Measurements from ENCODE around the gene VAMP1. TPM values are rescaled to one million over a fixed set of nuclear protein-coding genes. Genes with fewer than 3 reads are reported as not detected.
"Not testable (repeated sequence)": the region's sequence is repeated elsewhere in the genome, so short reads cannot be mapped to it uniquely, and the experiment has no call there.

The VAMP1 gene, protein sequence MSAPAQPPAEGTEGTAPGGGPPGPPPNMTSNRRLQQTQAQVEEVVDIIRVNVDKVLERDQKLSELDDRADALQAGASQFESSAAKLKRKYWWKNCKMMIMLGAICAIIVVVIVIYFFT
- 39.9 and 44.7 TPM in 2 replicates for total RNA-seq

GRCh38 chr12:6470375-6471163, at the start of gene VAMP1:
TSS of gene VAMP1 (minus strand) at chr12:6470677. CDS start at chr12:6470531, 146 bp downstream.
- intact Hi-C loops (cut with micrococcal nuclease) = loop anchor here (1.0 to 2.0 kb wide), 8 partner anchors 8 to 136 kb away; partner anchors contain the start of genes CHD4, GAPDH, IFFO1 and MRPL51

GRCh38 chr12:6520186-6520585, 49.7 kb upstream of the VAMP1 start:
- intact Hi-C loops (cut with micrococcal nuclease) = no loop called here

DNA sequence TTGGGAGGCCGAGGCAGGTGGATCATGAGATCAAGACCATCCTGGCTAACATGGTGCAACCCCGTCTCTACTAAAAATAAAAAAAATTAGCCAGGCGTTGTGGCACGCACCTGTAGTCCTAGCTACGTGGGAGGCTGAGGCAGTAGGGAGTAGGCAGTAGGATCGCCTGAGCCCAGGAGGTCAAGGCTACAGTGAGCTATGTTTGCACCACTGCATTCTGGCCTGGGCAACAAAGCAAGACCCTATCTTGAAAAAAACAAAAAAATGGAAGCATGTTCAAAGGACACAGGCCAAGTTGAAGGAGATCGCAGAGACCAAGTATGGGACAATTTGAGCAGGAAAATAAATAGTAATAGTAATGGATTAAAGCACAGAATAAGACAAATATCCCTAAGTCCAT, 37.6 kb upstream of the VAMP1 start:
- intact Hi-C loops (cut with micrococcal nuclease) = no loop called here

DNA sequence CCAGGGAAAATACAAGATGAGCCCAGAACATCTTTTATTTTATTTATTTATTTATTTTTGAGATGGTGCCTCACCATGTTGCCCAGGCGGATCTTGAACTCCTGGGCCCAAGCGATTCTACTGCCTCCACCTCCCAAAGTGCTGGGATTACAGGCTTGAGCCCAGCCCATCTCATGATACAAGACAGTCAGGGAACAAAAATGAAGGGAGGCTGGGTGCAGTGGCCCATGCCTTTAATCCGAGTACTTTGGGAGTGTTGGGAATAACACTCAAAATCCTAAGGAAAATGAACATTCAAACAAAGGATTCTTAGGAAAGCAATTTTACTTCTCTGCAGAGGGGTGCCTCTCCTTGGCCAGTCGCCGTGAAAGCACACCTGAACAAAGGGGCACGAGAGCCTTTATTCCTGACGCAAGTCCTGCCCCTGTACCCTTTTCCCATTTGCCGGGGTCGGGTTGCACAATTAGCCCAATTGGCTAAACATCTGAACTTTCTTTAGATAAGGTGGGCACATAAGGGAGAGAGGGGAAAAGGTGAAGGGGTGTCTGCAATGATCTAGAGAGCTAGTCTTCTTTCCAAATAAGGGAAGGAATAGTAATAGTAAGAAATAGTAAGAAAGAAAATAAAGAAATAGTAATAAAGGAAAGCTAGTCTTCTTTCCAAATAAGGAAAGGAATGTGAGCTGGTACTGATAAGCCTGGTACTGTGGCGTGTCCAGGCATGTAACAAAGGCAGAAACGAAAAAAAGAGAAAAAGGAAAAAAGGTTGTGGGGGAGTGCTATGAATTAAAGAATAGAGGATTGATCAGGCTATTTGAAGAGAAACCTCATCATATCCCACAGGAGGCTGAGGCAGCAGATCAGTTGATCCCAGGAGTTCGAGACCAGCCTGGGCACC, 36.9 kb upstream of the VAMP1 start:
- intact Hi-C loops (cut with micrococcal nuclease) = no loop called here

DNA sequence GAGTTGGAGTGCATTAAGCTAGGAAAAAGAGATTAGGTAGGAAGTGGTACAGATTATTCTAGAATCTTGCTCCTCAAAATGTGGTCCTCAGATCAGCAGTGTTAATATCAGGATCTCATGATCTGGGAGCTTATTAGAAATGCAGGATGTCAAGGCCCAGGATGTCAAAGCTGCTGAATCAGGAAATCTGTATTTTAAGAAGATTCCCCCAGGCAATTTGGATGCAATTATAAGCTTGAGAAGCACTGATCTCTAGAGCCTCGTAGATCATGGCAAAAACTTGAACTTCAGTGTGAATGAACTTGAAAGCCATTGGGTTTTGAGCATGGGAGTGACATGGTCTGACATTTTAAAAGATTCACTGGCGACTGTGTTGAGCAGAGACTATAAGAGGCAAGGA, 30.0 kb upstream of the VAMP1 start:
- intact Hi-C loops (cut with micrococcal nuclease) = no loop called here

- intact Hi-C loops (cut with micrococcal nuclease) = not testable (repeated sequence)
Measured at GRCh38 chr12:6497291-6497690, 26.8 kb upstream of the VAMP1 start.

- intact Hi-C loops (cut with micrococcal nuclease) = loop anchor here (1.0 to 5.0 kb wide), 10 partner anchors 37 to 637 kb away; partner anchors contain the start of genes CD4, CDCA3, CLSTN3 and COPS7A
Measured at GRCh38 chr12:6494968-6495367, 24.5 kb upstream of the VAMP1 start.

- intact Hi-C loops (cut with micrococcal nuclease) = loop anchor here (1.0 to 5.0 kb wide), 10 partner anchors 38 to 638 kb away; partner anchors contain the start of genes CD4, CDCA3, CLSTN3 and COPS7A
Measured at GRCh38 chr12:6494258-6494743, 23.8 kb upstream of the VAMP1 start.

- intact Hi-C loops (cut with micrococcal nuclease) = loop anchor here (1.0 to 5.0 kb wide), 19 partner anchors 23 to 639 kb away; partner anchors contain the start of genes CD4, CDCA3, CHD4 and CLSTN3
Measured at GRCh38 chr12:6493497-6494257, 23.2 kb upstream of the VAMP1 start, which contains the start of gene NCAPD2. TSS of gene NCAPD2 (plus strand) at chr12:6494102. CDS start at chr12:6495099, 997 bp downstream.

DNA sequence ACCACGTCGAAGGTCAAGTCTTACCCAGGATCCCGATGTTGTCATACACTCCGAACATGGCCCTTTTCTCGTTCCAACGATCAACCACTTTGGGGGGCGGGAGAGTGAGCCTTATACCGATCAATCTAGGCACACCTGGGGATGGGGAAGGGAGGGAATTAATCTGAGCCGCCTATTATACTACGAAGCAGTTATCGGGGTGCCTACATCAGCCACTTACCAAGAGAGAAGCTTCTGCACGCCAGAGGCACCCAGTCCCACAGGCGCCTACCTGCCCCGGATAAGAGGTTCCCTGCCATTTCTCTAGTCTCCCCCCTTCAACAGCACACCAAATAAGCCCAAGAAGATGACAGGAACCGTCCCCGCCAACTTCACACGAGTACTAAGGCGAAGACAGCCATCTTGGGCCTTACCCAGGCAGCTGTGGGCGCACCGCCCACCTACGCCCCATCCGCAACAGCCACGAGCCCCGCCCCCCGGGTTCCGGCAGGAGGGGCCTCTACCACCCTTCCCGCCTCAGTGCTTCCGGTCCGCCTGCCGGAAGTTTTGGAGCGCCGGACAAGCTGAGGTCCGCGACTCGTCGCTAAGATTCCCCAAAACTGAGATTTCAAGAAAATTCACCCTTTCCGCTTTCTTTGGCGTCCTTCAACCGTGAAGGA, 22.5 kb upstream of the VAMP1 start, which contains the start of gene MRPL51:
MRPL51 (minus strand) TSS at position 425 of the 659 bp plus-strand sequence; CDS start at position 299, 126 bp downstream.
- intact Hi-C loops (cut with micrococcal nuclease) = loop anchor here (1.0 to 5.0 kb wide), 11 partner anchors 23 to 639 kb away; partner anchors contain the start of genes CHD4, CLSTN3, IFFO1 and ING4

DNA sequence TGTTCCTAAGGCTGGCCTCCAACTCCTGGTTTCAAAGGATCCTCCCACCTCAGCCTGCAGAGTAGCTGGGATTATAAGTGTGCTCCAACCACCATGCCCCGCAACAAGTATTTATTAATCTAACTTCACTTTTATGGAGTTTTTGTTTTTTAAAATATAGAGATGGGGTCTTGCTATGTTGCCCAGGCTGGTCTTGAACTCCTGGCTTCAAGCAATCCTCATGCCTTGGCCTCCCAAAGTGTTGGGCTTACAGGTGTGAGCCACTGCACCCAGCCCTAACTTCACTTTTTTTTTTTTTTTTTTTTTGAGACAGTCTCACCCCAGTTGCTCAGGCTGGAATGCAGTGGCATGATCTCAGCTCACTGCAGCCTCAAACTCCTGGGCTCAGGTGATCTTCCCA, 20.2 kb upstream of the VAMP1 start:
- intact Hi-C loops (cut with micrococcal nuclease) = loop anchor here (5.0 kb wide), 2 partner anchors 38 to 642 kb away; partner anchors contain the start of genes CLSTN3 and TAPBPL

DNA sequence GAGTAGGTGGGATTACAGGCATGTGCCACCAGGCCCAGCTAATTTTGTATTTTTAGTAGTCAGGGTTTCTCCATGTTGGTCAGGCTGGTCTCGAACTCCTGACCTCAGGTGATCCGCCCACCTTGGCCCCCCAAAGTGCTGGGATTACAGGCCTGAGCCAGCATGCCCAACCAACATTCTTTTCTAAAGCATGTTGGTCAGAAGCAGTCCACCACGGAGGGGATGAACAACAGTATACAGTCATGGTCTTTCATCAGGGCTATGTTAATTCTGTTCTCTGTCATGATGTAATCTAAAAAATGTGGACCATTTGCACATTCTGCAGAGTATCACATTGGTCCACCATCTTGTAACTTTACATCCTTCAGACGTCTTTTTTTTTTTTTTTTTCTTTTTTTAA, 19.0 kb upstream of the VAMP1 start:
- intact Hi-C loops (cut with micrococcal nuclease) = no loop called here

- intact Hi-C loops (cut with micrococcal nuclease) = no loop called here
Measured at GRCh38 chr12:6488240-6488639, 17.8 kb upstream of the VAMP1 start.

DNA sequence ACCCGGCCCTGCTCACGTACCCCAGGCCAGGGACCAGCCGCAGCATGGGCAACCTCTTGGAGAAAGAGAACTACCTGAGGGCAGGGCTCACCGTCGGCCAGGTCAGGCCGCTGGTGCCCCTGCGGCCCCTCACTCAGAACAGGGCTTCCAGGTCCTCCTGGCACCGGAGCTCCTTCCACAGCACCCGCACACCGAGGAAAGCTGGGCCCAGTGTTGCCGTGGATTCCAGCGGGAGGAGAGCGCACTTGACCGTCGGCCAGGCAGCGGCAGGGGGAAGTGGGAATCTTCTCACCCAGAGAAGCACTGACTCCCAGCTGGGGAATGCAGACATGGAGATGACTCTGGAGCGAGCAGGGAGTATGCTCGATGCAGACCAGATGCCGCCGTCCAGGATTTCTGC, 7.9 kb upstream of the VAMP1 start:
- intact Hi-C loops (cut with micrococcal nuclease) = no loop called here

DNA sequence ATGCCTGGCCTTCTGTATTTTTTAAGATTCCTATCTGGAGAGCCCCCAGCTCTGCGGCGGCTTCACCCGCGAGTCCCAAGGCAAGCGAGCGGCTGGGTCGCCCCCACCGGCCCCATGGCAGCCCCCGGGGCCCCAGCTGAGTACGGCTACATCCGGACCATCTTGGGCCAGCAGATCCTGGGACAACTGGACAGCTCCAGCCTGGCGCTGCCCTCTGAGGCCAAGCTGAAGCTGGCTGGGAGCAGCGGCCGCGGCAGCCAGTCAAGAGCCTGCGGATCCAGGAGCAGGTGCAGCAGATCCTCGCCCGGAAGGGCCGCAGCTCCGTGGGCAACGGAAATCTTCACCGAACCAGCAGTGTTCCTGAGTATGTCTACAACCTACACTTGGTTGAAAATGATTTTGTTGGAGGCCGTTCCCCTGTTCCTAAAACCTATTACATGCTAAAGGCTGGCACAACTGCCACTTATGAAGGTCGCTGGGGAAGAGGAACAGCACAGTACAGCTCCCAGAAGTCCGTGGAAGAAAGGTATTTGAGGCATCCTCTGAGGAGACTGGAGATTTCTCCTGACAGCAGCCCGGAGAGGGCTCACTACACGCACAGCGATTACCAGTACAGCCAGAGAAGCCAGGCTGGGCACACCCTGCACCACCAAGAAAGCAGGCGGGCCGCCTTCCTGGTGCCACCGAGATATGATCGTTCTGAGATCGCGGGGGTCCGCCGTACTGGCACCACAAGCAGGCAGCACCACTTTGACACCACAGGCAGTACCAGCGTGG, 7.3 kb upstream of the VAMP1 start:
- intact Hi-C loops (cut with micrococcal nuclease) = not testable (repeated sequence)

DNA sequence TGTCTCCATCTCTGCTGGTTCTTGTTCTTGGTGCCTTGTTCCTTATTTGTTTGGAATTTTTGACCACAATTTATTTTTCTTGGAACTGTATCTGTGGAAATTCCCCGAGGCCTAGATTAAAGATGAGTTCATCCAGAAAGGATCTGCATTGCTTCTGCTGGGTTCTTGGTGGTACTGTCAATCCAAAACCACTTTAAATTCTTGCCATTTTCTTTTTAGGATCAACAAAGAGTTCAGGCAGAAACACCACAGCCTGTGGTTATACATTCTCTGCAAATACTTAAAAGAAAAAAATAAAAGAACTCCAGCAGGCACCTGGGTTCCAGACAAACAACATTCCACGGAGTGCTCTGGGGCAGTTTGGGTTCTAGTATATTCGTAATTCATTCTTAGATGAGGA, 6.0 kb upstream of the VAMP1 start:
- intact Hi-C loops (cut with micrococcal nuclease) = no loop called here

DNA sequence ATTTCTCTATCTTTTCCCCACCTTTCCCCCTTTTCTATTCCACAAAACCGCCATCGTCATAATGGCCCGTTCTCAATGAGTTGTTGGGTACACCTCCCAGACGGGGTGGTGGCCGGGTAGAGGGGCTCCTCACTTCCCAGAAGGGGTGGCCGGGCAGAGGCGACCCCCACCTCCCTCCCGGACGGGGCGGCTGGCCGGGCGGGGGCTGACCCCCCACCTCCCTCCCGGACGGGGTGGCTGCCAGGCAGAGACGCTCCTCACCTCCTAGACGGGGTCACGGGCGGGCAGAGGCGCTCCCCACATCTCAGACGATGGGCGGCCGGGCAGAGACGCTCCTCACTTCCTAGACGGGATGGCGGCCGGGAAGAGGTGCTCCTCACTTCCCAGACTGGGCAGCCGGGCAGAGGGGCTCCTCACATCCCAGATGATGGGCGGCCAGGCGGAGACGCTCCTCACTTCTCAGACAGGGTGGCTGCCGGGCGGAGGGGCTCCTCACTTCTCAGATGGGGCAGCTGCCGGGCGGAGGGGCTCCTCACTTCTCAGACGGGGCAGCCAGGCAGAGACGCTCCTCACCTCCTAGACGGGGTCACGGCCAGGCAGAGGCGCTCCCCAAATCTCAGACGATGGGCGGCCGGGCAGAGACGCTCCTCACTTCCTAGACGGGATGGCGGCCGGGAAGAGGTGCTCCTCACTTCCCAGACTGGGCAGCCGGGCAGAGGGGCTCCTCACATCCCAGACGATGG, 4.9 kb upstream of the VAMP1 start:
- intact Hi-C loops (cut with micrococcal nuclease) = not testable (repeated sequence)

DNA sequence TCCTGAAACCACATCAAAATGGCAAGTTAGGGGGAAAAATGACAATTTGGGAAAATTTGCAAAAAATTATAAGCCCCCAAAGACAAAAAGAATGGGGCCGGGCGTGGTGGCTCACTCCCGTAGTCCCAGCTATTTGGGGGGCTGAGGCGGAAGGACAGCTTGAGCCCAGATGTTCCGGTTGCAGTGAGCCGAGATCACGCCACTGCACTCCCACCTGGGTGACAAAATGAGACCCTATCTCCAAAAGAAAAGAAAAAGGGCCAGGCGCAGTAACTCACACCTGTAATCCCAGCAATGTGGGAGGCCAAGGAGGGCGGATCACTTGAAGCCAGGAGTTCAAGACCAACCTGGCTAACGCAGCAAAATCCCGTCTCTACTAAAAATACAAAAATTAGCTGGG, 2.0 kb upstream of the VAMP1 start:
- intact Hi-C loops (cut with micrococcal nuclease) = no loop called here

Data from T-helper 1 cell treated with Interleukin-12 subunit alpha and Interleukin-12 subunit beta and Interleukin-4 antibody, amounts not matched to agents 30 ng/mL and 1 ng/mL, for 36 hours (primary cell).